ENCODE results near the gene NRXN2.

GRCh38 chr11:64571410-64572091, 151.4 kb downstream of the NRXN2 start:
- no peak for TF ChIP-seq CTCF (IDR thresholded peaks at IDR 0.05)
- no peak for TF ChIP-seq EZH2phosphoT487 (IDR thresholded peaks at IDR 0.05)
- no peak for TF ChIP-seq EZH2 (IDR thresholded peaks at IDR 0.05)
